ENCODE results near the gene CCDC38. TPM values are rescaled to one million over a fixed set of nuclear protein-coding genes. Genes with fewer than 3 reads are reported as not detected.
"Not testable (repeated sequence)": the region's sequence is repeated elsewhere in the genome, so short reads cannot be mapped to it uniquely, and the experiment has no call there.

The CCDC38 gene
- total RNA-seq, 1 donor from 2014 or later = not detected

DNA sequence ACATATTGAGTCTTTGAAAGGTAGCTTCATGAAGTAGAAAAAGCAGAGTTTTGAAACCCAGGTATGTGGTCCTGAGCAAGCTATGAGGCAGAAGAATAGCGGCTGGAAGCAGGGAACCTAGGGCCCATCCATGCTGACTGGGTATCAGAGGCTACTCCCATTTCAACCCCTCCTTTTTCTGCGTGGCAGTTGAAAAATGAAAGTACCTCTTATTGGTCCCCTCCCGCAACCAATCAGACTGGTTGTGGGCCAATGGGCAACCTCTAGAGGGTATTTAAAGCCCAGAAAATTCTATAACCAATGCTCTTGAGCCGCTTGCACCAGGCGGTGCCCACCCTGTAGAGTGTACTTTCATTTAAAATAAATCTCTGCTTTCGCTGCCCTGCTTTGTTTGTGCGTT is 85.3 kb downstream of the CCDC38 start:
- ATAC-seq = no peak
- intact Hi-C loops (cut with DNase I) = no loop called here

DNA sequence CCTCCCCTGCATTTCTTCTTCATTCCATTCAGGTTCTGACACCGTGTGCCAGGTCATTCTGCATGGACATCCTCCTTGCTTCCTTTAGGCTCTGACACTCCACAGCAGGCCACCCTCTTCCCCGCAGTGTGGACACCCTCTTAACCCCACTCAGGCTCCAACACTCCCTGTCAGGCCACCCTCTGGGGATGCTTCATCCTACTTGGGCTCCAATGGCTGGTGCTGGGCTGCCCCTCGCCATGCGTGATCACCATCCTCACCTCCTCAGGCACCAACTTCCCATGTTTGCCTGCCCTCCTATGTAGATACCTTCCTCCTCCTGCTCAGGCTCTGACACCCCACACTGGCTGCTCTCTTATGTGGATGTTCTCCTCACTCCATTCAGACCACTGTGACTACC is 90.3 kb downstream of the CCDC38 start:
- DNase-seq (ENCODE audit: missing footprints) (no peak), ATAC-seq (no peak)
- intact Hi-C loops (cut with DNase I) = no loop called here

More for the DNA sequence above, 85.3 kb downstream of the CCDC38 start:
- no peak for DNase-seq (ENCODE audit: missing footprints)

DNA sequence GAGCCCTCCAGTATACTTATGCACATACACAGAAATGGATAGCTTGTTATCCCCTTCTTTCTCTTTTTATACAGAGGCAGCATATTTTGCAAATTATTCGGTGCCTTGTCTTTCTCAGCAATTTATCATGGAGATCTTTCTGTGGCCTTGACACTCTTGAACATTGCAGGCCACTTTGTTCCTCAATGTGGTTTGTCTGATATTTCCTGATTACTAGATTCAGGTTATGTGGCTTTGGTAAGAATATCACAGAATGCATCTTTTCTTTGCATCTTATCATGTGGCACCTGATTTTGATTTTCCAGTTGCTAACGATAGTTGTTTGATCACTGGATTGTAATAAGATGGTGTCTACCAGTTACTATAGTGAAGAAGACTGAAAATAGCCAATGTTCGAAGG is 90.8 kb downstream of the CCDC38 start:
- no peak for ATAC-seq
- intact Hi-C loops (cut with DNase I) = no loop called here
- DNase-seq (ENCODE audit: missing footprints) = no peak

DNA sequence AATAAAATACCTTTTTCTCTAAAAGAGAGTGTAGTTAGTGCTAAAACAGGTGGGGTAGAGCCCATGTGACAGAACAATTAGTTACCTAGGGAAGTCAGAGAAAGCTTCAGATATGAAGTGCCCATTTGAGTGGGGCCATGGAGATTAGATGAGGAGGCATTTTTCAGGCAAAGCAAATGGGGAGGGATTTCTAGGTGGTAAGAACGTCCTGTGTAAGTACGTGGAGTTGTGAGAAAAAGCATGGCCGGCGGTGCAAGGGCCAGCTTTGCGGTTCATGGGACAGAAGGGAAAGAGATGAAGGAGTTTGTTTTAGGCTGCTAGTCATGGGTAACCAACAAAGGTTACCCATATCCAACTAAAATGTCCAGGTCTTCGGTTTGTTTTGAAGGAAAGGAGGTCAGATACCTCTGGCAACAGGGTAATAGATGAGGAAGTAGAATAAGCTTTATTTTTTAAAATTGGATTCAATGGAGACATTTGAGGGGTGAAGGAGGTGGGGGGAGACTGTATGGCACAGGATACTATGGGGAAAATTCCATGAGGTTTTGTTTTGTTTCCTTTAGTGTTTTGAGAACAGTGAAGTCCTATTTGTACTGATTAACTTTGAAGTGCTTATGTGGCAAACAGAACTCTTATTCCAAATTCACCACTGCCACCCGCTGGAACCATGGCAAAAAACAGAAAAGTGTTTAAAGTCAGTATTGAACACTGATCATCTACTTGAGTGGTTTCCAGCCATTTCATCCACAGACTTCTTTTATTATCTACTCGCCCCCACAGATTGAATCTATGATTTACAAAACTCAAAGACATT is 93.6 kb downstream of the CCDC38 start:
- intact Hi-C loops (cut with DNase I) = no loop called here
- DNase-seq (ENCODE audit: missing footprints) (no peak), ATAC-seq (no peak)

DNA sequence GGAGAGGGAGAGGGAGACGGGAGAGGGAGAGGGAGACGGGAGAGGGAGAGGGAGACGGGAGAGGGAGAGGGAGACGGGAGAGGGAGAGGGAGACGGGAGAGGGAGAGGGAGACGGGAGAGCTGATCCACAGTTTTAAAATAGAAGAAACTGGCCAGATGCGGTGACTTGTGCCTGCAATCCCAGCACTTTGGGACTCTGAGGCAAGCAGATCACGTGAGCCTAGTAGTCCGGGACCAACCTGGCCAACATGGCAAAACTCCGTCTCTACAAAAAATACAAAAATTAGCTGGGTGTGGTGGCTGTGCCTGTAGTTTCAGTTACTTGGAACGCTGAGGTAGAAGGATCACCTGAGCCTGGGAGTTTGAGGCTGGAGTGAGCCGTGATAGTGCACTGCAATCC is 100.0 kb downstream of the CCDC38 start:
- ATAC-seq = not testable (repeated sequence)

DNA sequence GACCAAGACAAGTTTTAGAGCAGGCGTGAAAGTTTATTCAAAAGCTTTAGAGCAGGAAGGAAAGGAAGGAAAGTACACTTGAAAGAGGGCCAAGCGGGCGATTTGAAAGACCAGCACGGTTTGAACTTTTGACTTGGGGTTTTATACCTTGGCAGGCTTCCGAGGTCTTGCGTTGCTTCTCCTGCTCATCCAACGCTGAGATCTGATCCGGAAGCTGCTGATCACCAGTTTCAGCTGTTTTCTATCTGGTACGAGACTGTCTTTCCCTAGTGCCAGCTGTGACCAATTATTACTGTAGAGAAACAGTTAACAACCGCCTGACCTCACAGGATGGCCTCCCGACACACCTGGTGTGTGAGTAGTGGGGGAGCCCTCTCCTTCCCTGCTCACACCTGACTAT is 104.3 kb downstream of the CCDC38 start:
- DNase-seq (ENCODE audit: missing footprints) (no peak), ATAC-seq (no peak)
- intact Hi-C loops (cut with DNase I) = no loop called here

More for the DNA sequence above, 100.0 kb downstream of the CCDC38 start:
- DNase-seq (ENCODE audit: missing footprints); intact Hi-C loops (cut with DNase I): not testable (repeated sequence)

DNA sequence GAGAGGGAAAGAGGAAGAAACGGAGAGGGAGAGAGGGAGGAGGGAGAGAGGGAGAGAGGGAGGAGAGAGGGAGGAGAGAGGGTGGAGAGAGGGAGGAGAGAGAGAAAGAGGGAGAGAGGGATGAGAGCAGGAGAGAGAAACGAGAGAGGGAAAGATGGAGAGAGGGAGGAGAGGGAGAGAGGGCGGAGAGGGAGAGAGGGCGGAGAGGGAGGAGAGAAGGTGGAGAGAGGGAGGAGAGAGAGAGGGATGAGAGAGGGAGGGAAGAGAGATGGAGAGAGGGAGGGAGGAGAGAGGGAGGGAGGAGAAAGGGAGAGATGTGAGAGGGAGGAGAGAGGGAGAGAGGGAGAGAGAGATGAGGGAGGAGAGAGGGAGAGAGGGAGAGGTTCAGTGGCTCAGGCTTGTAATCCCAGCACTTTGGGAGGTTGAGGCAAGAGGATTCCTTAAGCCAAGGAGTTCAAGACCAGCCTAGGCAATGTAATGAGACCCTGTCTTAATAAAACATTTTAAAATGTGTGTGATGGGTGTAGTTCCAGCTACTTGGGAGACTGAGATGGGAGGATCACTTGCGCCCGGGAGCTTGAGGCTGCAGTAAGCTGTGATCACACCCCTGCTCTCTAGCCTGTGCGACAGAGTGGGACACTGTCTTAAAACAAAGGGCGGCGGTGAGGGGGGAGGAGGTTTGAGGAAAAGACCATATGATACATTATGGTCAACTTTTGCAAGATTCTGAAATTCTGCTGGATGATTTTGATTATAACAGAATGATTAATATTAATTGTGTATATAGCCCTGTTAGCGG is 105.0 kb downstream of the CCDC38 start:
- no peak for DNase-seq (ENCODE audit: missing footprints)
- no peak for ATAC-seq
- intact Hi-C loops (cut with DNase I) = no loop called here

DNA sequence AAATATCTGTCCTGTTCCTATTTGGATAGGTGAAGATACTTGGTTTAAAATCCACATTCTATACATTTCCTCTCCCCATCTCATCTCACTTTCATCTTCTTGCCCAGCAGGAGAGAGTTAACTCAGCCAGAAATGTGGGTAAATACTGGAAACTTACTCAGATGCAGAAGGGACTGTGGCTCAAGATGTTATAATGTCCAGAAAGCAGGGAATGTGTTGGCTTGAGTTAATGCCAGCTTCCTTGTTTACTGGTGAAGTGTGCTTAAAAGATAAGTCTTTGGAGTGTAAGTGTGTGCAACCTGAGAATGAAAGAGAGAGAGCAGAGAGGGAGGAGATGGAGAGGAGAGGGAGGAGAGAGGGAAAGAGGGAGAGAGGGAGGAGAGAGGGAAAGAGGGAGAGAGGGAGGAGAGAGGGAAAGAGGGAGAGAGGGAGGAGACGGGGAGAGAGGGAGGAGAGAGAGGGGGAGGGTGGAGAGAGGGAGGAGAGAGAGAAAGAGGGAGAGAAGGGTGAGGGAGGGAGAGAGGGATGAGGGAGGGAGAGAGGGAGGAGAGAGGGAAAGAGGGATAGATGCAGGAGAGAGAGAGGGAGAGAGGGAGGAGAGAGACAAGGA is 105.7 kb downstream of the CCDC38 start:
- no peak for DNase-seq (ENCODE audit: missing footprints)
- no peak for ATAC-seq
- intact Hi-C loops (cut with DNase I) = no loop called here

DNA sequence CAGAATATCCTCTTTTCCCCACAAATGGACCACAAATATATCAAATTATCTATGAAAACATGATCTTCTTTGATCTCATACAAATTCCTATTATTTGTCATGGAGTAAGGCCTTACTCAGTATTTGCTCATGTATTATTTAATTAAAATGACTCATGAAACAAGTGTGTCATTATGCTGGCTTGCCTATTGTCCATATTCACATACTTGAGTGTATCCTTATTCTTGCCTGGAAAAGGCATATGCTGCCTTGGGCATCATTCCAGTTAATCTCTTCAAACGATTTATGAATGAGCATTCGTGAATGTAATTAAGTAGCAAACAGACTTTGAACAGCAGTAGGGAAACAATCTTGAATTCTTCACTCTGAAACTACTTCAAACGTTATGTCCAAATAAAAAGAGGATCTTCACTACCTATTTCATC is 106.2 kb downstream of the CCDC38 start:
- DNase-seq (ENCODE audit: missing footprints) (no peak), ATAC-seq (no peak)

DNA sequence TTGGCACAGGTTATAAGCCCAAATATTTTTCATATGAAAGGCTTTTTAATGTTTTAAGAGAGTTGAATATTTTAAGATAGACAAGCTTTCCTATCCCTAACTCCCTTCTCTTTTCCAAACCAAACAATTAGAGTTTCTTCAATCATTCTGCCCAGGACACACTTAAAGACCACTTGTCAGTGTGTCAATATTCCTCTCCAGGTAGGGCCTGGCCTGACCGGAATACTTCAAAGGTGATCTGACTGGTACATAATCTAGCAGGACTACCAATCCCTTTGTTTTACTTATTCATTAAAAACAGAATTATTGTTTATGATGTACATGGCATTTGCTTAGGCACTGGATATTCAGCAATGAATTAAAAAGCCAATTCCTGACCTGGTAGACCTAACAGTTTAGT is 107.8 kb downstream of the CCDC38 start:
- intact Hi-C loops (cut with DNase I) = no loop called here
- DNase-seq (ENCODE audit: missing footprints) = no peak
- no peak for ATAC-seq

More for the DNA sequence above, 106.2 kb downstream of the CCDC38 start:
- intact Hi-C loops (cut with DNase I) = no loop called here

DNA sequence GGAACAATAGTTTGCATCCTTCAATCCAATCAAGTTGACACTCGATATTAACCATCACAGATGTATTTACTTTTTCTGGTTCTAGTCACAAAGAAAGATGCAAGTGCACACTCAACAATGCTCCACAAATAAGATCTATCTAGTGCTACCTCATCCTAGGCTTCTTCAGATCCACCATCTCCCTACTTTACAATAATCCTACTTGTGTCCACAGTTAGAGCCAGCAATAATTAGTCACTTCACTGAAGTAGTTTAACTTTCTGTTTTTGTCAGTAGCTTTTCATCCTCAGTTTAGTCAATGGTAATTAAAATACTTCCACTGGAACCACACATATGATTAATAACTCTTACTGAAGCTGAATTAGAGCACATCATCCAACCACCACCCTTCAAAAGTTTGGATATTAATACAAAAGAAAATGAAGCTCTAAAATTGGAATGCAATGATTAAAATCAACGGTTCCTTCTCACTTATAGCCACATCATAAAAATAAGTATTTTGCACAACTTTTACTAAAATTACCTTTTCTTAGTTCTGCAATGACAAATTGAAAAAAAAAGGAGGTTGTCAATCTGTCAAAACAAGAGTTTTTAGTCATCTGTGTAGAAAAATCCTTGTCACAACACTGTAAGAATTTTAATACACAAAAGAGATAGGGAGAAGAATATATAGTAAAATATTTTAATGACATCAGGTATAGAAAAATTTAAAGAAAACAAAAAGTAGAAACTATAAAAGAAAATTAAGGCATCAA is 111.9 kb downstream of the CCDC38 start:
- DNase-seq (ENCODE audit: missing footprints) = no peak
- intact Hi-C loops (cut with DNase I) = no loop called here
- no peak for ATAC-seq

DNA sequence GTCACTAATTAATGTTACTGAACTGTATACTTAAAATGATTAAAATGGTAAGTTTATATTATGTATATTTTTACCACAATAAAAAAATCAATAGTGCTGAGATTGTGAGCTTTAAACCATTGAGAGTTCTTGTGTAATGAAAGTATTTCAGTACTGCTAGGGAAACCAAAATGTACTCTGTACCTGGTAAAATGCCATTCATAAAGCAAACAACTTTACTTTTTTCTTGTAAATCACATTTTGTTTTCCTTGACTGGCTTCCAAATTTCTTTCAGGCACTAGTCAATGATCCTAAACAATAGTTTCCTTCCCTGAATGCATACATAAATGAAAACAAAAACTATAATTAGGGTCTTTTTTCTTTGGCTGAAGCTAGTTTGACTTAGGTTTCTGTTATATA is 113.0 kb downstream of the CCDC38 start:
- DNase-seq (ENCODE audit: missing footprints) = no peak
- no peak for ATAC-seq
- intact Hi-C loops (cut with DNase I) = no loop called here

DNA sequence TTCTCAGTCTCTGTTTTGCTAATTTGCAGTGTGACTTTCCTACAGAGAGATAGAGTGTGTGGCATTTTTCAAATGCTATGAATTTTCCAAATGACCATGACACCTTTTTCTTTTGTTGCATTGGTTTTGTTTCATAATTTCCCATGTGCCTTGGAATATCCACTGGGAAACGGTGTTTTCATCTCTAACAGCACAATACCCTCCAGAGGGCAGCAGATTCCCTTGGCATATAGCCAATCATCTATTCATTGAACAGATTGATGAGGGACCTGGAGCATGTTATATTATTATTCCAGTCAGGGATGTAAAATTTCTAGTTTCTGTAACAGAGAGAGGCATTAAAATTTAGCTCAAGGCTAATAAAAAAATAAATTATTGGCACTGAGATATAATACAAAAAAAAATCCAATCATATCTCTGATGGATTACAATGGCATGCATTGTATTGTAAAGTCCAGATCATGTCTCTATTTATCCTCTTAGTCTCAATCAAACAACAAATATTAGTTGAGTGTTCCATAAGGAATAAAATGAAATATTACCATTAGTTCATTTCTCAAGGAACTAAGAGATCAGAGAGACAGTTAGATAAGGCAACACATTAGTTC is 122.2 kb downstream of the CCDC38 start:
- intact Hi-C loops (cut with DNase I) = no loop called here
- DNase-seq (ENCODE audit: missing footprints) (no peak), ATAC-seq (no peak)

Other genes starting within 250 kb of the CCDC38 start
- gene NTN4, start 151.8 kb downstream of the CCDC38 start, total RNA-seq = 74.5 TPM
- 12.1 TPM for gene SNRPF, start 83.7 kb downstream of the CCDC38 start, total RNA-seq
- gene AMDHD1, start 717 bp upstream of the CCDC38 start, total RNA-seq = 0.49 TPM
- 0.68 TPM for gene HAL, start 53.7 kb upstream of the CCDC38 start, total RNA-seq
- 35.6 TPM for gene LTA4H, start 93.0 kb upstream of the CCDC38 start, total RNA-seq

Measured in Right ventricle myocardium inferior (tissue), 1 donor.